Trophoblast cell (in vitro differentiated cells and primary cell): Measurements from ENCODE around the gene TCF12.

ENCODE experiments used
- DNase-seq, 2 donors: peaks; one replicate each; pipeline ENCODE4 v3.0.0-alpha.2; 2016
- H2AFZ ChIP-seq: 2 replicates; pipeline ENCODE4 v1.6.1; 2013; ENCODE audit warnings: low read length, moderate library complexity, mild to moderate bottlenecking; ENCODE audit not compliant: insufficient read depth, poor library complexity
- H2AK5ac ChIP-seq: 2 replicates; pipeline ENCODE4 v1.6.1; 2013; ENCODE audit warnings: mild to moderate bottlenecking, low read length
- H2BK120ac ChIP-seq: 2 replicates; pipeline ENCODE4 v1.6.1; 2013; ENCODE audit warnings: low read length, mild to moderate bottlenecking, moderate library complexity; ENCODE audit not compliant: insufficient read depth, poor library complexity
- H2BK12ac ChIP-seq: 2 replicates; pipeline ENCODE4 v1.6.1; 2013; ENCODE audit warnings: mild to moderate bottlenecking, low read length, moderate library complexity
- H2BK5ac ChIP-seq: 2 replicates; pipeline ENCODE4 v1.6.1; 2013; ENCODE audit warnings: low read length, low read depth, moderate library complexity, mild to moderate bottlenecking; ENCODE audit not compliant: poor library complexity
- H3K14ac ChIP-seq: 2 replicates; pipeline ENCODE4 v1.6.1; 2013; ENCODE audit warnings: mild to moderate bottlenecking, low read length
- H3K18ac ChIP-seq: 2 replicates; pipeline ENCODE4 v1.6.1; 2013; ENCODE audit warnings: mild to moderate bottlenecking, low read length
- H3K23ac ChIP-seq: 2 replicates; pipeline ENCODE4 v1.6.1; 2013; ENCODE audit warnings: low read length
- H3K27ac ChIP-seq: 2 replicates; pipeline ENCODE4 v1.5.1; 2013; ENCODE audit warnings: low read depth, mild to moderate bottlenecking, inconsistent platforms, low read length, moderate library complexity
- H3K27me3 ChIP-seq: 2 replicates; pipeline ENCODE4 v1.6.1; 2013; ENCODE audit warnings: inconsistent platforms, mild to moderate bottlenecking, low read length, moderate library complexity; ENCODE audit not compliant: insufficient read depth
- H3K36me3 ChIP-seq, 2 experiments: 1 replicate in 1 of 2; 2 replicates in 1 of 2; pipeline ENCODE4 v1.6.1; 2013; ENCODE audit warnings: low read length in 2 of 2, mild to moderate bottlenecking in 2 of 2, moderate library complexity in 1 of 2; ENCODE audit not compliant: insufficient read depth in 2 of 2, control insufficient read depth in 1 of 2
- H3K4ac ChIP-seq: 2 replicates; pipeline ENCODE4 v1.6.1; 2013; ENCODE audit warnings: low read depth, mild to moderate bottlenecking, low read length, moderate library complexity
- H3K4me1 ChIP-seq, 2 experiments: 1 replicate in 1 of 2; 2 replicates in 1 of 2; pipeline ENCODE4 v1.6.1; 2013; ENCODE audit warnings: low read length in 2 of 2, mild to moderate bottlenecking in 2 of 2, moderate library complexity in 1 of 2; ENCODE audit not compliant: insufficient read depth in 2 of 2, control insufficient read depth in 1 of 2
- H3K4me2 ChIP-seq: 2 replicates; pipeline ENCODE4 v1.6.1; 2013; ENCODE audit warnings: inconsistent platforms, mild to moderate bottlenecking, low read length, moderate library complexity
- H3K4me3 ChIP-seq: 2 replicates; pipeline ENCODE4 v1.5.1; 2013; ENCODE audit warnings: mild to moderate bottlenecking, low read depth, low read length, inconsistent platforms
- H3K79me1 ChIP-seq: one replicate; pipeline ENCODE4 v1.6.1; 2013; ENCODE audit warnings: low read length
- H3K79me2 ChIP-seq: 2 replicates; pipeline ENCODE4 v1.6.1; 2013; ENCODE audit warnings: low read length, mild to moderate bottlenecking; ENCODE audit not compliant: control insufficient read depth, insufficient read depth, poor library complexity
- H3K9ac ChIP-seq: 2 replicates; pipeline ENCODE4 v1.6.1; 2013; ENCODE audit warnings: mild to moderate bottlenecking, low read length
- H3K9me3 ChIP-seq: 2 replicates; pipeline ENCODE4 v1.6.1; 2013; ENCODE audit warnings: low read depth, mild to moderate bottlenecking, control low read depth, inconsistent platforms, low read length; ENCODE audit not compliant: insufficient read depth
- H4K12ac ChIP-seq: 2 replicates; pipeline ENCODE4 v1.6.1; 2013; ENCODE audit warnings: low read depth, mild to moderate bottlenecking, low read length, moderate library complexity
- H4K8ac ChIP-seq: 2 replicates; pipeline ENCODE4 v1.6.1; 2013; ENCODE audit warnings: low read depth, mild to moderate bottlenecking, low read length, moderate library complexity
- H4K91ac ChIP-seq: one replicate; pipeline ENCODE4 v1.6.1; 2013; ENCODE audit warnings: low read depth, mild to moderate bottlenecking, low read length, moderate library complexity
- WGBS: extraction: QIAGEN DNeasy Blood & Tissue Kit; methylation state at CpG from one replicate; pipeline ENCODE4 v1.1.7; 2013; ENCODE audit warnings: missing lambda C conversion rate; ENCODE audit not compliant: insufficient read length, insufficient coverage; ENCODE audit errors: extremely low coverage; 5-methylcytosine and 5-hydroxymethylcytosine counted together

TCF12 gene

DNA sequence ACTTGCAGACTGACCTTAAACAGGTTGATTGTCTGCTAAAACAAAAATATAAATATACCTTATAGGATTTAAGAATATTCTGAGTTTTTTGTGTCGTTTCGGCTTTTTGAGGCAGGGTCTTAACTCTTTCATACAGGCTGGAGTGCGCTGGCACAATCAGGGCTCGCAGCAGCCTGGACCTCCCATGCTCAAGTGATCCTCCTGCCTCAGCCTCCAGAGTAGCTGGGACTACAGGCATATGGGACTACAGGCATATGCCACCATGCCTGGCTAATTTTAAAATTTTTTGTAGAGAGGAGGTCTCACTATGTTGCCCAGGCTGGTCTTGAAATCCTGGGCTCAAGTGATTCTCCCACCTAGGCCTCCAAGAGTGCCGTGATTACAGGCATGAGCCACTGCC is 113.9 kb downstream of the TCF12 start:
- H3K79me2 ChIP-seq = no peaks in the 10 kb centered on the region
- H3K27me3 ChIP-seq = no peaks in the 10 kb centered on the region
- no peak overlapping the region for H3K4ac ChIP-seq
- no peaks in the 10 kb centered on the region for H3K79me1 ChIP-seq
- DNase-seq = no peak
- no peak overlapping the region for H3K23ac ChIP-seq
- no peak overlapping the region for H3K9ac ChIP-seq
- H2AFZ ChIP-seq = no peak overlapping the region
- no peaks in the 10 kb centered on the region for H3K9me3 ChIP-seq
- H3K4me2 ChIP-seq = no peak overlapping the region
- H3K27ac ChIP-seq = no peak overlapping the region
- no peak overlapping the region for H2BK5ac ChIP-seq
- WGBS = no CpG with 5 or more reads among the region's 5 CpGs
- no peak overlapping the region for H3K14ac ChIP-seq
- H2AK5ac ChIP-seq = no peak overlapping the region
- H3K36me3 ChIP-seq = no peaks in the 10 kb centered on the region
- H3K18ac ChIP-seq = no peak overlapping the region
- no peak overlapping the region for H3K4me3 ChIP-seq
- no peak overlapping the region for H4K8ac ChIP-seq
- H4K12ac ChIP-seq = no peak overlapping the region
- peaks cover 0 to 4% of the 10 kb centered on the region in 2 experiments for H3K4me1 ChIP-seq
- H2BK12ac ChIP-seq = no peak overlapping the region
- H2BK120ac ChIP-seq = no peak overlapping the region
- H4K91ac ChIP-seq = no peak overlapping the region

DNA sequence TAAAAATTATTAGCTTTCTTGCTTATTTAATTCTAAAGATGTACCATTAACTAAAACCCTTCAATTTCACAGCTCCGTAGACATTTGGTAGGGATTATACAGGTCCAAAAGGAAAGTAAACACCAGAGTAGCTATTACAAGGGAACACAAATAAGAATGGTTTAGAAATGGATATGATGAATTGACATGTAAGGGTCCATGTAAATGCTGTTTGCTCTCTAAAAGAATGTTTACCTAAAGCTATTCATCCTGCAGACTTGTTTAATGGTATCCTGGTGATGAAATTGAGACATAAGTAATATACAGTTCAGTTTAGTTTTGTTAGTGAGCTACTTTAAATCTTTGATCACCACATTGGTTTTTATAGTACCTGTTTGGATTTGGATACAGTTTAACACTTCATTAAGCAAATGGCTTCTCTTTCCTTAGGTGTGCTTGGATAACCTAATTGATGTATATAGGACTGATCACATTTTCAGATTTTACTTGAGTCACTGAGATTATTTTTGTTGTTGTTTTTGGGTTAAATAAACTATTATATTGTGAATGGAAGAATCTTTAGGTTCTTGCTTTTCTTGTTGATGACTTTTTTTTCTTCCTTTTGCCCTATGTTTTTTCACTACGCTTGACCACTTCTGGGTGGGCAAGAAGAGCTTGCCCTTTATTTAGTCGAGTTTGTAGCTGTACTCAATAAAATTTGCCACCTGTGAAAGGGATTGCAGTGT is 115.4 kb downstream of the TCF12 start:
- H3K4me1 ChIP-seq = peaks cover 0 to 4% of the 10 kb centered on the region in 2 experiments
- H3K9ac ChIP-seq = no peak overlapping the region
- no peak overlapping the region for H2BK5ac ChIP-seq
- H2AK5ac ChIP-seq = no peak overlapping the region
- H2BK120ac ChIP-seq = no peak overlapping the region
- no peak overlapping the region for H3K4ac ChIP-seq
- H3K18ac ChIP-seq = no peak overlapping the region
- no peak overlapping the region for H2AFZ ChIP-seq
- no peaks in the 10 kb centered on the region for H3K36me3 ChIP-seq
- H4K8ac ChIP-seq = no peak overlapping the region
- H3K4me2 ChIP-seq = no peak overlapping the region
- H4K12ac ChIP-seq = no peak overlapping the region
- H3K79me1 ChIP-seq = no peaks in the 10 kb centered on the region
- no peak overlapping the region for H4K91ac ChIP-seq
- no peaks in the 10 kb centered on the region for H3K27me3 ChIP-seq
- H3K14ac ChIP-seq = no peak overlapping the region
- H3K23ac ChIP-seq = no peak overlapping the region
- WGBS = no CpG with 5 or more reads among the region's 3 CpGs
- DNase-seq = no peak
- H3K4me3 ChIP-seq = no peak overlapping the region
- no peaks in the 10 kb centered on the region for H3K9me3 ChIP-seq
- H2BK12ac ChIP-seq = no peak overlapping the region
- no peak overlapping the region for H3K27ac ChIP-seq
- H3K79me2 ChIP-seq = no peaks in the 10 kb centered on the region

DNA sequence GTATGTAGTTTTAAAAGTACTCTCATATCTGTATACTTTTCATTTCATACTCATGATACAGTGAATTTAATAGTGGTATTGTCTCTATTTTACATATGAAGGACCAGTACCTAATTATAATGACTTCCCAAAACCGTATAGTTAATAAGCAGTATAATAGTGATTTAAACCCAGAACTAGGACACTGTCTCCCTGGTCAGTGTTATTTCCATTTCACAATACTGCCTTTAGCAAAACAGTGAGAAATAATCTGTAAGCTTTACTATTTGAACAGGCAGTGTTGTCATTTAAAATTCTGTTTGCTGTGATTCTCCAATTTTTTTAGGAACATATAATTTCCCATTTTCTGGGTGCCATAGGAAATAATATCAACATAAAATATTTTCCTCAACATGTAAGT is 116.2 kb downstream of the TCF12 start:
- Histone ChIP-seq H3K27ac (no peak overlapping the region), H3K14ac (no peak overlapping the region)

DNA sequence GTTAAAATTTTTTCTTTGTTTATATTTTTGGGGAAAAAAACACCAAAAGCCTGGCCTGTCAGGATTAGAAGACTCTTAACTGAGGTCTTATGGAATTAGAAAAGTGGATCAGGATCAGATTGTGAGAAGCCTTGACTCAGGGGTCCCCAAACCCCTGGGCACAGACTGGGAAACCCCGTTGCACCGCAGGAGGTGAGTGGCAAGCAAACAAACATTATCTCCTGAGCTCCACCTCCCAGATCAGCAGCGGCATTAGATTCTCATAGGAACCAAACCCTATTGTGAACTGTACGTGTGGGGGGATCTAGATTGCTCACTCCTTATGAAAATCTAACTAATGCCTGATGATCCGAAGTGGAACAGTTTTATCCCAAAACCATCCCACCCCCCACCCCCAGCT is 117.2 kb downstream of the TCF12 start:
- no peaks in the 10 kb centered on the region for H3K27me3 ChIP-seq
- peaks cover 0 to 4% of the 10 kb centered on the region in 2 experiments for H3K4me1 ChIP-seq
- H3K4ac ChIP-seq = peak overlapping the region; percentile 36
- H3K27ac ChIP-seq = no peak overlapping the region
- H3K9ac ChIP-seq = no peak overlapping the region
- H3K4me2 ChIP-seq = no peak overlapping the region
- no peak overlapping the region for H2BK5ac ChIP-seq
- no peak overlapping the region for H4K8ac ChIP-seq
- H3K14ac ChIP-seq = no peak overlapping the region
- DNase-seq = no peak
- no peak overlapping the region for H3K4me3 ChIP-seq
- H2AFZ ChIP-seq = no peak overlapping the region
- no CpG with 5 or more reads among the region's 5 CpGs for WGBS
- H4K91ac ChIP-seq = no peak overlapping the region
- no peak overlapping the region for H2AK5ac ChIP-seq
- H3K36me3 ChIP-seq = no peaks in the 10 kb centered on the region
- no peak overlapping the region for H2BK120ac ChIP-seq
- H3K18ac ChIP-seq = no peak overlapping the region
- no peaks in the 10 kb centered on the region for H3K79me2 ChIP-seq
- no peaks in the 10 kb centered on the region for H3K79me1 ChIP-seq
- H4K12ac ChIP-seq = no peak overlapping the region
- H2BK12ac ChIP-seq = no peak overlapping the region
- H3K9me3 ChIP-seq = no peaks in the 10 kb centered on the region
- H3K23ac ChIP-seq = no peak overlapping the region

More for the DNA sequence above, 116.2 kb downstream of the TCF12 start:
- Histone ChIP-seq H3K4me3 (no peak overlapping the region), H2BK120ac (no peak overlapping the region), H3K4me1 (peaks cover 0 to 4% of the 10 kb centered on the region in 2 experiments), H4K8ac (no peak overlapping the region), H3K4me2 (no peak overlapping the region), H2BK5ac (no peak overlapping the region), H2AFZ (no peak overlapping the region), H3K9ac (no peak overlapping the region), H3K18ac (no peak overlapping the region), H3K4ac (no peak overlapping the region), H3K79me1 (no peaks in the 10 kb centered on the region), H3K23ac (no peak overlapping the region), H4K12ac (no peak overlapping the region), H4K91ac (no peak overlapping the region), H3K79me2 (no peaks in the 10 kb centered on the region), H3K27me3 (no peaks in the 10 kb centered on the region), H3K9me3 (no peaks in the 10 kb centered on the region), H2BK12ac (no peak overlapping the region), H3K36me3 (no peaks in the 10 kb centered on the region), H2AK5ac (no peak overlapping the region)
- no peak for DNase-seq
- no CpG with 5 or more reads among the region's 1 CpG for WGBS
